Caco-2 (cell line): ENCODE results near the gene CCDC9B. TPM values are rescaled to one million over a fixed set of nuclear protein-coding genes. Genes with fewer than 3 reads are reported as not detected.

ENCODE experiments used
- BruUV-seq: library from RNA; stranded (reverse); fragments of 400-500 nt; replicated peaks from 2 replicates; lab custom pipeline; 2021; lab: Mats Ljungman, UMichigan
- CTCF ChIA-PET: fragments of 300-600 bp; sonication (Branson Sonifier 250); formaldehyde crosslinking; loops from one replicate; lab custom pipeline; 2022; ENCODE audit warnings: antibody characterized with exemption; lab: Charles Lee
- POLR2A ChIA-PET: fragments of 300-600 bp; sonication (Branson Sonifier 250); formaldehyde crosslinking; loops from one replicate; lab custom pipeline; 2022; ENCODE audit warnings: antibody characterized with exemption; lab: Charles Lee
- DNase-seq, 2 experiments: peaks; one replicate each; pipeline versions ENCODE4 v3.0.0 to v3.0.0-alpha.2; 2020 to 2022
- H3K27me3 ChIP-seq: replicated peaks from 2 replicates; pipeline ENCODE4 v1.6.0; 2011; ENCODE audit warnings: low read length; ENCODE audit not compliant: control insufficient read depth, insufficient read depth
- H3K36me3 ChIP-seq: 2 replicates; pipeline ENCODE4 v1.5.1; 2011; ENCODE audit warnings: low read length; ENCODE audit not compliant: control insufficient read depth, insufficient read depth
- H3K4me1 ChIP-seq: fragments of 250-450 bp; sonication (Bioruptor Pico); 2 replicates; pipeline ENCODE4 v1.5.1; 2020; ENCODE audit warnings: mild to moderate bottlenecking
- H3K4me3 ChIP-seq: 2 replicates; pipeline ENCODE4 v1.5.1; 2011; ENCODE audit warnings: low read depth, mild to moderate bottlenecking, control low read depth, low read length
- H3K9me3 ChIP-seq: fragments of 250-450 bp; sonication (Bioruptor Pico); 2 replicates; pipeline ENCODE4 v1.5.1; 2020; ENCODE audit warnings: mild to moderate bottlenecking, moderate library complexity
- H3K27ac Mint-ChIP-seq: one replicate; pipeline ENCODE4 v1.8.0; 2022; ENCODE audit warnings: mixed read lengths; ENCODE audit not compliant: unreplicated experiment
- H3K27me3 Mint-ChIP-seq: one replicate; pipeline ENCODE4 v1.8.0; 2022; ENCODE audit warnings: mixed read lengths; ENCODE audit not compliant: insufficient read depth, unreplicated experiment
- H3K36me3 Mint-ChIP-seq: one replicate; pipeline ENCODE4 v1.8.0; 2022; ENCODE audit warnings: mild to moderate bottlenecking, mixed read lengths; ENCODE audit not compliant: insufficient read depth, unreplicated experiment
- H3K4me1 Mint-ChIP-seq: one replicate; pipeline ENCODE4 v1.8.0; 2022; ENCODE audit warnings: low read depth, mixed read lengths; ENCODE audit not compliant: unreplicated experiment
- H3K4me3 Mint-ChIP-seq: one replicate; pipeline ENCODE4 v1.8.0; 2022; ENCODE audit warnings: mild to moderate bottlenecking, moderate library complexity, mixed read lengths; ENCODE audit not compliant: unreplicated experiment
- H3K9me3 Mint-ChIP-seq: one replicate; pipeline ENCODE4 v1.8.0; 2022; ENCODE audit warnings: mixed read lengths; ENCODE audit not compliant: unreplicated experiment
- CTCF ChIP-seq, 2 experiments: fragments of 200-600 bp in 1 of 2; IDR thresholded peaks; 1 replicate in 1 of 2; 2 replicates in 1 of 2; pipeline versions ENCODE4 v1.5.1 to v1.8.0; 2011 to 2022; ENCODE audit warnings: antibody characterized with exemption in 1 of 2, control low read depth in 1 of 2, inconsistent platforms in 1 of 2, low read depth in 1 of 2, low read length in 1 of 2, mild to moderate bottlenecking in 1 of 2, moderate library complexity in 1 of 2; ENCODE audit not compliant: insufficient read depth in 1 of 2, severe bottlenecking in 1 of 2, unreplicated experiment in 1 of 2
- intact Hi-C: fragments of 100-400 bp; cut with micrococcal nuclease; formaldehyde crosslinking; loops from one replicate; pipeline ENCODE4 v1.10.0; 2022; ENCODE audit not compliant: unreplicated experiment
- total RNA-seq: library from RNA; stranded (reverse); gene quantifications from 2 replicates; pipeline ENCODE4 v1.2.3, GENCODE V29; 2022

Gene CCDC9B
- total RNA-seq, 1 experiment from 2014 or later: 0.86 TPM

- POLR2A ChIA-PET: no interaction called here
- Mint-ChIP-seq H3K4me1 (peaks cover 26% of the 10 kb centered on the region), H3K27me3 (no peaks in the 10 kb centered on the region), H3K36me3 (no peaks in the 10 kb centered on the region), H3K27ac (no peak overlapping the region), H3K9me3 (no peaks in the 10 kb centered on the region), H3K4me3 (no peak overlapping the region)
- H3K9me3 ChIP-seq: no peaks in the 10 kb centered on the region
- CTCF ChIA-PET: interaction anchor here (1.4 to 5.1 kb wide), 4 partner anchors 10 to 55 kb away, joined by 3 to 47 read pairs (median 4); partner anchors contain the start of gene INAFM2
- TF ChIP-seq CTCF (IDR thresholded peaks at IDR 0.05; ENCODE audit: insufficient read depth in 1 of 2, low read depth in 1 of 2, low read length in 1 of 2, severe bottlenecking in 1 of 2, unreplicated experiment in 1 of 2): no peak
- H3K27me3 ChIP-seq: no peaks in the 10 kb centered on the region
- H3K4me1 ChIP-seq: peaks cover 22% of the 10 kb centered on the region
- no peak overlapping the region for H3K4me3 ChIP-seq
- intact Hi-C loops: no loop called here
- BruUV-seq: no TSS peak
- no peaks in the 10 kb centered on the region for H3K36me3 ChIP-seq
- DNase-seq: no peak
Measured at GRCh38 chr15:40333922-40334492, 6.7 kb downstream of the CCDC9B start.

- Histone ChIP-seq H3K4me1 (peaks cover 27% of the 10 kb centered on the region), H3K36me3 (no peaks in the 10 kb centered on the region), H3K9me3 (no peaks in the 10 kb centered on the region), H3K27me3 (no peaks in the 10 kb centered on the region), H3K4me3 (no peak overlapping the region)
- Mint-ChIP-seq H3K4me1 (peaks cover 24% of the 10 kb centered on the region), H3K36me3 (no peaks in the 10 kb centered on the region), H3K27me3 (no peaks in the 10 kb centered on the region), H3K9me3 (no peaks in the 10 kb centered on the region), H3K27ac (no peak overlapping the region), H3K4me3 (no peak overlapping the region)
- POLR2A ChIA-PET: interaction anchor here (1.0 kb wide), 1 partner anchor 9 kb away, joined by 3 read pairs; no protein-coding TSS in a partner anchor
- no TSS peak for BruUV-seq
- TF ChIP-seq CTCF (IDR thresholded peaks at IDR 0.05; ENCODE audit: insufficient read depth in 1 of 2, low read depth in 1 of 2, low read length in 1 of 2, severe bottlenecking in 1 of 2, unreplicated experiment in 1 of 2): no peak
- intact Hi-C loops: no loop called here
- CTCF ChIA-PET: interaction anchor here (1.3 kb wide), 1 partner anchor 53 kb away, joined by 3 read pairs; no protein-coding TSS in a partner anchor
- no peak for DNase-seq
Measured at GRCh38 chr15:40332113-40332781, 8.5 kb downstream of the CCDC9B start.

GRCh38 chr15:40331637-40332036 lies 9.1 kb downstream of the CCDC9B start:
- Histone ChIP-seq H3K4me1 (peaks cover 27% of the 10 kb centered on the region), H3K27me3 (no peaks in the 10 kb centered on the region), H3K4me3 (no peak overlapping the region), H3K9me3 (no peaks in the 10 kb centered on the region), H3K36me3 (peaks cover 1% of the 10 kb centered on the region; the same call in 1 of the 2 replicates)
- no peak for DNase-seq
- Mint-ChIP-seq H3K4me3 (no peak overlapping the region), H3K27ac (no peak overlapping the region), H3K9me3 (no peaks in the 10 kb centered on the region), H3K4me1 (peaks cover 24% of the 10 kb centered on the region), H3K36me3 (peaks cover 3% of the 10 kb centered on the region), H3K27me3 (no peaks in the 10 kb centered on the region)
- POLR2A ChIA-PET: no interaction called here
- CTCF ChIA-PET: interaction anchor here (1.3 kb wide), 1 partner anchor 52 kb away, joined by 3 read pairs; no protein-coding TSS in a partner anchor
- intact Hi-C loops: no loop called here
- TF ChIP-seq CTCF (IDR thresholded peaks at IDR 0.05; ENCODE audit: insufficient read depth in 1 of 2, low read depth in 1 of 2, low read length in 1 of 2, severe bottlenecking in 1 of 2, unreplicated experiment in 1 of 2): no peak
- BruUV-seq: no TSS peak
